Osteocyte (in vitro differentiated cells): ENCODE data around the gene MPRIP. TPM values are rescaled to one million over a fixed set of nuclear protein-coding genes. Genes with fewer than 3 reads are reported as not detected.

ENCODE experiments used
- DNase-seq: peaks from one replicate; pipeline ENCODE4 v3.0.0; 2021; ENCODE audit warnings: mixed read lengths; ENCODE audit not compliant: unreplicated experiment; ENCODE audit errors: extremely low spot score
- H3K27ac Mint-ChIP-seq: one replicate; pipeline ENCODE4 v1.8.0; 2021; ENCODE audit warnings: mild to moderate bottlenecking, mixed read lengths; ENCODE audit not compliant: unreplicated experiment
- H3K27me3 Mint-ChIP-seq: one replicate; pipeline ENCODE4 v1.8.0; 2021; ENCODE audit warnings: mixed read lengths; ENCODE audit not compliant: unreplicated experiment
- H3K36me3 Mint-ChIP-seq: one replicate; pipeline ENCODE4 v1.8.0; 2021; ENCODE audit warnings: mixed read lengths; ENCODE audit not compliant: unreplicated experiment
- H3K4me1 Mint-ChIP-seq: one replicate; pipeline ENCODE4 v1.8.0; 2021; ENCODE audit warnings: mixed read lengths; ENCODE audit not compliant: unreplicated experiment
- H3K4me3 Mint-ChIP-seq: one replicate; pipeline ENCODE4 v1.8.0; 2021; ENCODE audit warnings: mild to moderate bottlenecking, moderate library complexity, mixed read lengths; ENCODE audit not compliant: unreplicated experiment
- H3K9me3 Mint-ChIP-seq: one replicate; pipeline ENCODE4 v1.8.0; 2021; ENCODE audit warnings: mixed read lengths; ENCODE audit not compliant: unreplicated experiment
- total RNA-seq: library from RNA; stranded (reverse); gene quantifications from 2 replicates; pipeline ENCODE4 v1.2.1, GENCODE V29; 2021
- TF ChIP-seq, protein P1 (sequence below): fragments of 200-600 bp; sonication (generic); IDR thresholded peaks from 2 replicates; pipeline ENCODE4 v1.5.0; 2021; ENCODE audit warnings: antibody characterized with exemption, mild to moderate bottlenecking, moderate library complexity

The MPRIP gene
- total RNA-seq, 1 donor from 2014 or later, result 206 TPM

DNA sequence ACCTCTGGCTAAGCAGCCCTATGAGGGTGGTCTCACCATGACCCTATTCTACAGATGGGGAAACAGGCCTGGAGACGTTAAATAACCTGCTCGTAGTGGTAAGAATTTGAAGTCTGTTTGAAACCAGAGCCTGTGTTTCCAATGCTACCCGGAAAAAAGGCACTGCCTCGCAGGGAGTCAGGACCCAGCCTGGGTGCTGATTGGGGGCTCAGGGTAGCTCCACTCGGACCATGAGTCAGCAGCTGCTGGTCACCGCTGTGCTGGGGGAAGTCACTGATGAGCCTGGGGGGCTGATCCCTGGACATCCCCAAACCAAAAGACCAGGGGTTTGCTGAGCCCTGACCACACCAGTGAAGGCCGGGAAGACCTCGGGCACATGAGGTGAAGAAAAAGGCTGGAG, 173.3 kb downstream of the MPRIP start:
- no peak overlapping the region for H3K4me3 Mint-ChIP-seq

DNA sequence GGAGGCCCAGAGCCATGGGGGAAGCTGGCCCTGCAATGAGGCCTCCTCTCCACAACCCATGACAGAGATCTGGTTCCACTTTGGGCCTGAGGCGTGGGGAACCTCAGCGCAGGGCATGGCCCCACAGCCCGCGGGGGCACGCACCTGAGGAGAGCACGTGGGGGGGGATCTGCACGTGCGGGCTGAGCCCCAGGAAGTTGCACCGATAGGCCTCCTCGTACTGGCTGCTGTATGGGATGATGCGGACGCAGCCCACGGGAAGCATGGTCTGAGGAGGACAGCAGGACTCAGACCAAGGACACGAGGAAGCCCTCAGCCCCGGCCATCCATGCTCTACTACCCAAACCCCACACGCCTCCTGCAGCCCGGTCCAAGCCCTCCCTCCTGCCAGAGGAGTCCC, 174.0 kb downstream of the MPRIP start:
- Mint-ChIP-seq H3K9me3 (no peaks in the 10 kb centered on the region), H3K4me1 (no peaks in the 10 kb centered on the region), H3K4me3 (no peak overlapping the region), H3K27me3 (no peaks in the 10 kb centered on the region), H3K27ac (no peak overlapping the region), H3K36me3 (peaks cover 62% of the 10 kb centered on the region)
- TF ChIP-seq, protein P1, sequence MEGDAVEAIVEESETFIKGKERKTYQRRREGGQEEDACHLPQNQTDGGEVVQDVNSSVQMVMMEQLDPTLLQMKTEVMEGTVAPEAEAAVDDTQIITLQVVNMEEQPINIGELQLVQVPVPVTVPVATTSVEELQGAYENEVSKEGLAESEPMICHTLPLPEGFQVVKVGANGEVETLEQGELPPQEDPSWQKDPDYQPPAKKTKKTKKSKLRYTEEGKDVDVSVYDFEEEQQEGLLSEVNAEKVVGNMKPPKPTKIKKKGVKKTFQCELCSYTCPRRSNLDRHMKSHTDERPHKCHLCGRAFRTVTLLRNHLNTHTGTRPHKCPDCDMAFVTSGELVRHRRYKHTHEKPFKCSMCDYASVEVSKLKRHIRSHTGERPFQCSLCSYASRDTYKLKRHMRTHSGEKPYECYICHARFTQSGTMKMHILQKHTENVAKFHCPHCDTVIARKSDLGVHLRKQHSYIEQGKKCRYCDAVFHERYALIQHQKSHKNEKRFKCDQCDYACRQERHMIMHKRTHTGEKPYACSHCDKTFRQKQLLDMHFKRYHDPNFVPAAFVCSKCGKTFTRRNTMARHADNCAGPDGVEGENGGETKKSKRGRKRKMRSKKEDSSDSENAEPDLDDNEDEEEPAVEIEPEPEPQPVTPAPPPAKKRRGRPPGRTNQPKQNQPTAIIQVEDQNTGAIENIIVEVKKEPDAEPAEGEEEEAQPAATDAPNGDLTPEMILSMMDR, result no peak
- no peak for DNase-seq

More for the DNA sequence above, 173.3 kb downstream of the MPRIP start:
- DNase-seq, result no peak
- Mint-ChIP-seq H3K4me1 (no peaks in the 10 kb centered on the region), H3K27me3 (no peaks in the 10 kb centered on the region), H3K36me3 (peaks cover 57% of the 10 kb centered on the region), H3K27ac (no peak overlapping the region), H3K9me3 (no peaks in the 10 kb centered on the region)
- TF ChIP-seq, protein P1, result no peak

DNA sequence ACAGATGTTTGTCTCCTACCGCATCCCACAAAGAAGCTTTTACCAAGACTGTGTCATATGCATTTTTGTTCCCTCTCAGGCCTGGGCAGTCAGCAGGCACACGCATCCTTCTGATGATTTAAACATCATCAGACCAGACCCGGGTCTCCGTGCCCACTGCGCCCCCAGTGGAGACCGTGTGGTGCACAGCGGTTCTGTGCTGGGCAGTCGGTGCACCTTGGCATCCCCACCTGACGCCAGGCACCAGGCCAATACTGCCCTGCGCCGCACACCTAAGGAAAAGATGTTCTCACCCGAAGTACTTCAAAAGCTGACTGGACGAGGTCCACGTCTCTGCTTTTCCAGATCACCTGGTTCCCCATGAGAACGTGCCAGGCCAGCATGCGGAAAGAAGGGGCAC, 174.5 kb downstream of the MPRIP start:
- Mint-ChIP-seq H3K27ac (no peak overlapping the region), H3K4me1 (no peaks in the 10 kb centered on the region), H3K36me3 (peaks cover 65% of the 10 kb centered on the region), H3K4me3 (no peak overlapping the region), H3K27me3 (no peaks in the 10 kb centered on the region), H3K9me3 (no peaks in the 10 kb centered on the region)
- no peak for DNase-seq
- TF ChIP-seq, protein P1, result no peak

DNA sequence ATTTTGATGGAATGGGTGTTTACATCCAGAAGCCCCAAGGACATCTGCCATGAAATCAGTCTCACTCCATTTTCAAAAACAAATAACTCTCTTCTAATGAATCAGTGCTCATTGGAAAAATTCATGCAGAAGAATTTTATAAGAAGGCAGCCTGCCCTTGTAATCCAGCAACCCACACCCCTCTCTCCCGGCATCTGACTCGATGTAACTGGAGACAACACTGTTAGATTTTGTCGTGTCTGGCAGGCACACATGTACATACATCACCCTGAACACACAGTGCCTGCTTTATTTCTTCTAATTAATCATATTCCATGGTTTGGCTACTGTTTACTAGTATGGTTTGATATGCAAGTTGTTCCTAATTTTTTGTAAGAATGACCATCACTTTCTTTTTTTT, 175.7 kb downstream of the MPRIP start:
- DNase-seq, result no peak
- no peak overlapping the region for H3K27ac Mint-ChIP-seq
- H3K36me3 Mint-ChIP-seq, result peaks cover 64% of the 10 kb centered on the region
- TF ChIP-seq, protein P1, result no peak
- H3K4me3 Mint-ChIP-seq, result no peak overlapping the region
- H3K4me1 Mint-ChIP-seq, result no peaks in the 10 kb centered on the region
- no peaks in the 10 kb centered on the region for H3K27me3 Mint-ChIP-seq
- H3K9me3 Mint-ChIP-seq, result no peaks in the 10 kb centered on the region

DNA sequence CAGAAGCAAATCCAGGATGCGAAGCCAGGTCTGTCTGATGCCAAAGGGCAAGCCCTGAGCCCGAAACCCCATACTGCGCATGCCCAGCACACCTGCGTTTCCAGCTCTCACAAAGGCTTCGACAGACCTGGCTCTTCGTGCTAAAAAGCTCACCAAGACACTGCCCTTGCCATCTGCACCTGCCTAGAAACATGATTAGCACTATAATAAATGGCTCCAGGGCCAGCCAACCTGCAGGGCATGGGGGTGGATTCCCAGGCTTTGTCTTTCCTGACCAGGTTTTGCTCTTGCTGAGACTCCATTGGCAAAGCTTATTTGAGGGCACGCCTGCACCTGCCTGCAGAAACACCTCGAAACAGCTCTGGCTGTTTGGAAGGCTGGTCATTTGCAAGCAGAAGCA, 178.3 kb downstream of the MPRIP start:
- Mint-ChIP-seq H3K4me1 (no peaks in the 10 kb centered on the region), H3K27me3 (no peaks in the 10 kb centered on the region), H3K36me3 (peaks cover 70% of the 10 kb centered on the region), H3K4me3 (no peak overlapping the region), H3K27ac (no peak overlapping the region), H3K9me3 (no peaks in the 10 kb centered on the region)
- no peak for DNase-seq
- TF ChIP-seq, protein P1, result no peak
